Adrenal gland (tissue), 5 donors: ENCODE results near the gene LIMD2.

Experiments
- CTCF ChIP-seq, 6 experiments: fragments of 450-650 bp in 4 of 6; fragments of 200-600 bp in 2 of 6; sonication (generic) in 1 of 6; IDR thresholded peaks; 1 replicate in 5 of 6; 2 replicates in 1 of 6; pipeline versions ENCODE4 v1.5.1 to v1.8.0; 2016 to 2021; ENCODE audit warnings: antibody characterized with exemption in 6 of 6, mild to moderate bottlenecking in 2 of 6, moderate library complexity in 1 of 6
- POLR2A ChIP-seq, 2 donors: fragments of 450-650 bp; IDR thresholded peaks; one replicate each; pipeline ENCODE4 v1.6.1; 2017; ENCODE audit warnings: antibody characterized with exemption in 2 of 2, mild to moderate bottlenecking in 2 of 2, moderate library complexity in 1 of 2
- donor health status: DM: no; HTN: no; CAD: no.

GRCh38 chr17:63718988-63719387 is 19.1 kb upstream of the LIMD2 start:
- TF ChIP-seq CTCF (IDR thresholded peaks at IDR 0.05) (no peak), POLR2A (IDR thresholded peaks at IDR 0.05) (no peak)
